Measurements from ENCODE around the gene TNK1.

GRCh38 chr17:7380321-7380720, 568 bp upstream of the TNK1 start:
- TF ChIP-seq CTCF (IDR thresholded peaks at IDR 0.05; ENCODE audit: insufficient read depth, low read length) (no peak), GABPA (IDR thresholded peaks at IDR 0.05; ENCODE audit: low read depth) (no peak), SPI1 (IDR thresholded peaks at IDR 0.05; ENCODE audit: borderline replicate concordance, low read depth) (no peak), POLR2AphosphoS5 (IDR thresholded peaks at IDR 0.05; ENCODE audit: low read depth) (no peak)

Measured in HL-60 (cell line).